ENCODE results near the gene FAM50A. TPM values are rescaled to one million over a fixed set of nuclear protein-coding genes. Genes with fewer than 3 reads are reported as not detected.

FAM50A gene
- total and polyA plus RNA-seq, 2 of the 4 experiments (the other 2 are of a cell fraction), result 46.4 to 119 TPM

- Histone ChIP-seq H3K27ac (ENCODE audit: insufficient read depth, low read length) (peak overlapping the region; percentile 90), H3K56ac (ENCODE audit: extremely low read depth, insufficient read depth, low read length) (peak overlapping the region; percentile 76), H2AFZ (replicated peaks; ENCODE audit: low read length, poor library complexity) (peak overlapping the region; percentile 90), H2AK9ac (replicated peaks; ENCODE audit: low read depth, low read length, poor library complexity) (peak overlapping the region; percentile 99), H3K79me1 (ENCODE audit: low read depth in 1 of 2, low read length in 2 of 2) (peaks cover 4 to 24% of the 10 kb centered on the region in 2 experiments; a peak in 3 of 4 replicates), H4K20me1 (ENCODE audit: insufficient read depth, low read length) (peaks cover 41% of the 10 kb centered on the region), H3K23ac (ENCODE audit: low read depth, low read length) (peak overlapping the region; percentile 93), H4K5ac (ENCODE audit: low read depth, low read length) (peak overlapping the region; percentile 86), H3K9me1 (ENCODE audit: insufficient read depth, low read length) (no peaks in the 10 kb centered on the region), H2BK120ac (ENCODE audit: low read depth, low read length) (peak overlapping the region; percentile 76; the same call in 1 of the 2 replicates), H2BK20ac (ENCODE audit: low read depth, low read length) (no peak overlapping the region), H2BK15ac (ENCODE audit: low read depth, low read length) (peak overlapping the region; percentile 6; the same call in 1 of the 3 replicates), H3K4me2 (ENCODE audit: low read depth, low read length) (peak overlapping the region; percentile 93), H3K9me3 (ENCODE audit: control insufficient read depth, insufficient read depth, low read length) (no peaks in the 10 kb centered on the region), H3K36me3 (ENCODE audit: control insufficient read depth, insufficient read depth, low read length) (peaks cover 21% of the 10 kb centered on the region), H4K91ac (ENCODE audit: insufficient read depth, low read depth, low read length) (peak overlapping the region; percentile 95), H3K4ac (ENCODE audit: low read depth, low read length) (peak overlapping the region; percentile 91), H3K9ac (ENCODE audit: low read depth, low read length) (peak overlapping the region; percentile 78), H3K27me3 (ENCODE audit: control insufficient read depth, insufficient read depth, low read length) (no peaks in the 10 kb centered on the region), H3K18ac (ENCODE audit: low read depth, low read length) (peak overlapping the region; percentile 63; the same call in 1 of the 2 replicates), H3K14ac (replicated peaks; ENCODE audit: low read depth, low read length) (peak overlapping the region; percentile 94), H2AK5ac (ENCODE audit: low read depth, low read length) (peak overlapping the region; percentile 84), H4K8ac (ENCODE audit: low read depth in 2 of 2, low read length in 2 of 2) (peak overlapping the region; percentile 79 to 98; a peak in 3 of 4 replicates), H3K4me1 (ENCODE audit: control insufficient read depth, insufficient read depth, low read length) (0 out of 2 replicates have a peak, but pooled peaks cover 2% of the 10 kb centered on the region), H2BK5ac (ENCODE audit: low read depth, low read length, poor library complexity, severe bottlenecking) (peak overlapping the region; percentile 88), H3K4me3 (ENCODE audit: insufficient read depth, low read depth, low read length) (peak overlapping the region; percentile 39)
- peak; percentile 46 for DNase-seq
- ChIA-PET CTCF (interaction anchor here (1.1 kb wide), 1 partner anchor 13 kb away, joined by 3 read pairs; no protein-coding TSS in a partner anchor), POLR2A (ENCODE audit: unreplicated experiment) (interaction anchor here (0.6 to 1.0 kb wide), 5 partner anchors 10 to 81 kb away, joined by 3 to 8 read pairs (median 4); partner anchors contain the start of gene FLNA)
- no TSS peak for BruUV-seq (replicated peaks)
- in situ Hi-C loops (cut with MboI; ENCODE audit: low sequenced_read_pairs) (no loop called here), intact Hi-C loops (cut with micrococcal nuclease) (no loop called here), dilution Hi-C loops (cut with HindIII; ENCODE audit: low sequenced_read_pairs, unreplicated experiment) (no loop called here)
- ATAC-seq (ENCODE audit: low read depth), result peak; percentile 71
- TF ChIP-seq MXI1 (IDR thresholded peaks at IDR 0.05; ENCODE audit: borderline replicate concordance, low read depth, low read length) (no peak), SMC3 (IDR thresholded peaks at IDR 0.05; ENCODE audit: low read depth, low read length) (no peak), POLR2A (IDR thresholded peaks at IDR 0.05; ENCODE audit: low read depth, low read length) (no peak), RFX5 (IDR thresholded peaks at IDR 0.05; ENCODE audit: low read depth, low read length) (no peak), FOS (IDR thresholded peaks at IDR 0.05; ENCODE audit: low read depth, low read length) (no peak), CTCF (conservative IDR thresholded peaks at IDR 0.05; ENCODE audit: low read depth, low read length) (no peak), BHLHE40 (IDR thresholded peaks at IDR 0.05; ENCODE audit: low read depth, low read length) (no peak), MAFK (IDR thresholded peaks at IDR 0.05; ENCODE audit: low read depth, low read length) (no peak), MAZ (IDR thresholded peaks at IDR 0.05; ENCODE audit: borderline replicate concordance, low read depth, low read length) (no peak), RCOR1 (IDR thresholded peaks at IDR 0.05; ENCODE audit: insufficient replicate concordance, low read length) (no peak), ELK1 (IDR thresholded peaks at IDR 0.05; ENCODE audit: borderline replicate concordance, low read depth, low read length) (no peak)
- WGBS, 2 experiments (ENCODE audit: extremely low coverage in 2 of 2, insufficient read length in 1 of 2), result 37% methylated on average over 15 of the region's 53 CpGs; no CpG with 5 or more reads in 1 of the 2 experiments
Observed at GRCh38 chrX:154396973-154397887, 46.7 kb upstream of the FAM50A start.
